Heart right ventricle (tissue), 16 donors: ENCODE data around the gene DLX6. TPM values are rescaled to one million over a fixed set of nuclear protein-coding genes. Genes with fewer than 3 reads are reported as not detected.

ENCODE experiments used
- ATAC-seq, 8 donors: fragments of 200-7000 bp; cut with Tn5 transposase; one replicate each; pipeline ENCODE4 v1.9.1; 2020; ENCODE audit warnings: mild to moderate bottlenecking in 8 of 8, moderate library complexity in 8 of 8, moderate number of reproducible peaks in 1 of 8
- DNase-seq, 2 donors: peaks; one replicate each; pipeline ENCODE4 v3.0.0-alpha.2; 2020
- H3K27ac ChIP-seq, 10 donors: fragments of 200-600 bp; sonication (generic) in 2 of 10; one replicate each; pipeline versions ENCODE4 v1.5.0 to v1.8.0; 2020 to 2022; ENCODE audit warnings: mild to moderate bottlenecking in 3 of 10
- H3K27me3 ChIP-seq, 7 donors: fragments of 200-600 bp; one replicate each; pipeline ENCODE4 v1.8.0; 2021 to 2022; ENCODE audit warnings: mild to moderate bottlenecking in 2 of 7
- H3K36me3 ChIP-seq, 9 donors: fragments of 200-600 bp; sonication (generic) in 1 of 9; one replicate each; pipeline versions ENCODE4 v1.5.0 to v1.8.0; 2020 to 2022; ENCODE audit warnings: mild to moderate bottlenecking in 2 of 9
- H3K4me1 ChIP-seq, 9 donors: fragments of 200-600 bp; sonication (generic) in 1 of 9; one replicate each; pipeline versions ENCODE4 v1.5.0 to v1.8.0; 2020 to 2022; ENCODE audit warnings: mild to moderate bottlenecking in 4 of 9
- H3K4me3 ChIP-seq, 10 donors: fragments of 200-600 bp; sonication (generic) in 2 of 10; one replicate each; pipeline versions ENCODE4 v1.5.0 to v1.8.0; 2020 to 2022; ENCODE audit warnings: mild to moderate bottlenecking in 7 of 10, moderate library complexity in 2 of 10
- H3K9me3 ChIP-seq, 11 donors: fragments of 200-600 bp in 10 of 11; sonication (generic) in 2 of 11; one replicate each; pipeline versions ENCODE4 v1.5.0 to v1.8.0; 2013 to 2022; ENCODE audit warnings: mild to moderate bottlenecking in 2 of 11, control low read depth in 1 of 11, moderate library complexity in 1 of 11
- CTCF ChIP-seq, 9 donors: fragments of 200-600 bp; sonication (generic) in 2 of 9; IDR thresholded peaks; one replicate each; pipeline versions ENCODE4 v1.5.0 to v1.8.0; 2021 to 2022; ENCODE audit warnings: antibody characterized with exemption in 9 of 9, mild to moderate bottlenecking in 5 of 9, moderate library complexity in 1 of 9
- WGBS, 2 donors: extraction: QIAGEN DNeasy Blood & Tissue Kit; methylation state at CpG; one replicate each; pipeline ENCODE4 v1.1.7; 2013; ENCODE audit warnings: inconsistent platforms in 1 of 2; 5-methylcytosine and 5-hydroxymethylcytosine counted together
- intact Hi-C, 10 donors: fragments of 100-400 bp; cut with DNase I; formaldehyde crosslinking; loops; one replicate each; pipeline versions ENCODE4 v1.11.1 to v1.14.2; 2022
- polyA plus RNA-seq, 2 donors: library from polyadenylated mRNA; stranded (reverse); fragments of 200-250 nt; gene quantifications; one replicate each; pipeline ENCODE4 v1.2.3, GENCODE V29; 2013
- total RNA-seq, 10 donors: library from RNA; stranded (reverse); fragmentation: NEBNext Ultra II Directional in 3 of 10; extraction: Animal tissue kit (Norgen Biotek cat#: 25700) in 3 of 10; gene quantifications; one replicate each; pipeline versions ENCODE4 v1.2.1 to v1.2.4, GENCODE V29; 2021 to 2023
- donor health status: Arrhythmogenic right ventricular cardiomyopathy.
- donor health status: ischemic (EF 13 %, LVEDD 7.1; RV severe dilation, severe dysfunction).
- donor health status: healthy with polysubstance abuse.
- donor health status: DM: no; HTN: yes; CAD: no.
- donor health status: DM: no; HTN: no; CAD: no.
- donor health status: ischemic (EF 25% LVEDD 6.9; RV normal size, moderate dysfunction).
- donor health status: ischemic (EF 25% LVEDD 5.7; RV mildly dilated, moderate dysfunction).
- donor health status: healthy.
- donor health status: DM: yes; HTN: yes; CAD: no.
- donor health status: Ischemic cardiomyopathy.
- donor health status: ischemic (EF 35%, LVEDD 5.7; RV mildly dilated, moderate dysfunction).
- donor health status: nonischemic (EF 11% LVEDD 7.7; RV severe dilation, severe dysfunction).
- donor health status: DM: yes; HTN: yes; CAD: no.
- donor health status: PGD.
- donor health status: ischemic (EF 29% LVEDD 5.4; RV normal size, mild dysfunction).
- donor health status: nonischemic (EF 23%, LVEDD 6.1; RV moderate dilation, normal function).

DLX6 gene
- total and polyA plus RNA-seq, 12 donors: not detected

- no peaks in the 10 kb centered on the region for H3K36me3 ChIP-seq
- H3K27me3 ChIP-seq: peaks cover 53 to 100% (median 98%) of the 10 kb centered on the region in 7 donors
- intact Hi-C loops: no loop called here
- H3K9me3 ChIP-seq: no peaks in the 10 kb centered on the region
- no peak overlapping the region for H3K27ac ChIP-seq
- WGBS, 2 donors: 2 to 4% methylated on average over 1 of the region's 1 CpG
- H3K4me3 ChIP-seq: no peak overlapping the region
- TF ChIP-seq CTCF (IDR thresholded peaks at IDR 0.05): no peak
- H3K4me1 ChIP-seq: peaks cover 0 to 10% (median 6%) of the 10 kb centered on the region in 9 donors
- ATAC-seq (no peak), DNase-seq (no peak)
These were observed 5.8 kb downstream of the DLX6 start for GRCh38 chr7:97011104-97011503.

- ATAC-seq (no peak), DNase-seq (no peak)
- 10 to 11% methylated on average over 15 of the region's 15 CpGs for WGBS, 2 donors
- intact Hi-C loops: no loop called here
- Histone ChIP-seq H3K36me3 (no peaks in the 10 kb centered on the region), H3K27me3 (peaks cover 52 to 100% (median 99%) of the 10 kb centered on the region in 7 donors), H3K9me3 (no peaks in the 10 kb centered on the region), H3K27ac (no peak overlapping the region), H3K4me1 (peaks cover 0 to 12% (median 6%) of the 10 kb centered on the region in 9 donors), H3K4me3 (no peak overlapping the region)
- TF ChIP-seq CTCF (IDR thresholded peaks at IDR 0.05): no peak
These were observed 6.4 kb downstream of the DLX6 start for GRCh38 chr7:97011536-97012364.

GRCh38 chr7:97012365-97013133, 7.2 kb downstream of the DLX6 start:
- peaks cover 50 to 100% (median 99%) of the 10 kb centered on the region in 7 donors for H3K27me3 ChIP-seq
- peaks cover 0 to 14% (median 11%) of the 10 kb centered on the region in 9 donors for H3K4me1 ChIP-seq
- 3 to 6% methylated on average over 21 of the region's 21 CpGs for WGBS, 2 donors
- H3K36me3 ChIP-seq: no peaks in the 10 kb centered on the region
- DNase-seq: no peak
- H3K9me3 ChIP-seq: no peaks in the 10 kb centered on the region
- ATAC-seq: no peak
- no peak overlapping the region for H3K4me3 ChIP-seq
- intact Hi-C loops: no loop called here
- no peak overlapping the region for H3K27ac ChIP-seq
- no peak for TF ChIP-seq CTCF (IDR thresholded peaks at IDR 0.05)

- Histone ChIP-seq H3K36me3 (no peaks in the 10 kb centered on the region), H3K27me3 (peaks cover 51 to 100% (median 99%) of the 10 kb centered on the region in 7 donors), H3K4me3 (no peak overlapping the region), H3K4me1 (peaks cover 4 to 21% (median 15%) of the 10 kb centered on the region in 9 donors), H3K9me3 (no peaks in the 10 kb centered on the region), H3K27ac (no peak overlapping the region)
- DNase-seq (no peak), ATAC-seq (no peak)
- intact Hi-C loops: no loop called here
- 4% methylated on average over 20 of the region's 20 CpGs for WGBS, 2 donors
- TF ChIP-seq CTCF (IDR thresholded peaks at IDR 0.05): no peak
These were observed 7.9 kb downstream of the DLX6 start for GRCh38 chr7:97013134-97013844.
